Duodenal mucosa (tissue), 2 donors: Measurements from ENCODE around the gene TOP3A.

Experiments
- H3K27ac ChIP-seq: one replicate; pipeline ENCODE4 v1.7.0; 2013; ENCODE audit warnings: low read depth, low read length
- H3K27me3 ChIP-seq, 2 donors: one replicate each; pipeline ENCODE4 v1.7.0; 2013; ENCODE audit warnings: low read length in 2 of 2, control low read depth in 1 of 2; ENCODE audit not compliant: insufficient read depth in 2 of 2, control insufficient read depth in 1 of 2
- H3K36me3 ChIP-seq, 2 donors: one replicate each; pipeline ENCODE4 v1.7.0; 2013; ENCODE audit warnings: low read length in 2 of 2, control low read depth in 1 of 2; ENCODE audit not compliant: insufficient read depth in 2 of 2, control insufficient read depth in 1 of 2
- H3K4me1 ChIP-seq, 2 donors: one replicate each; pipeline ENCODE4 v1.7.0; 2013; ENCODE audit warnings: low read length in 2 of 2, control low read depth in 1 of 2; ENCODE audit not compliant: insufficient read depth in 2 of 2, control insufficient read depth in 1 of 2
- H3K4me3 ChIP-seq, 2 donors: one replicate each; pipeline ENCODE4 v1.7.0; 2013; ENCODE audit warnings: low read length in 2 of 2, low read depth in 1 of 2
- H3K9ac ChIP-seq, 2 donors: one replicate each; pipeline ENCODE4 v1.7.0; 2013; ENCODE audit warnings: low read length in 2 of 2, low read depth in 1 of 2
- H3K9me3 ChIP-seq, 2 donors: one replicate each; pipeline ENCODE4 v1.7.0; 2013; ENCODE audit warnings: low read length in 2 of 2, control low read depth in 1 of 2; ENCODE audit not compliant: control insufficient read depth in 1 of 2

Gene TOP3A

DNA sequence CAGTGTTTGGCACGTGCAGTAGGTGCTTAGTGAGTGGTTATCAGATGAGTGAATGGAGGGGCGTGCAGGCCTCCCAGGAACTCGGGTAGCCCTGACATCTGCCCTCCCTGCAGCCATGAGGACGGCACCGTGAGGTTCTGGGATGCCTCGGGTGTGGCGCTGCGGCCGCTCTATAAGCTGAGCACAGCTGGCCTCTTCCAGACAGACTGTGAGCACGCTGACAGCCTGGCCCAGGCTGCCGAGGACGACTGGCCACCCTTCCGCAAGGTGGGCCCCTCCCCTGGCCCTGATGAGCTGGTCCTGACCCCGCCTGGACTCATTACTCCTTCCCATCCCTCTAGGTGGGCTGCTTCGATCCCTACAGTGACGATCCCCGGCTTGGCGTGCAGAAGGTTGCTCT lies 78.3 kb downstream of the TOP3A start:
- peaks cover 0 to 17% of the 10 kb centered on the region in 2 donors for H3K4me1 ChIP-seq
- peaks cover 18 to 40% of the 10 kb centered on the region in 2 donors for H3K36me3 ChIP-seq
- no peak overlapping the region for H3K27ac ChIP-seq
- H3K27me3 ChIP-seq, result no peaks in the 10 kb centered on the region
- H3K4me3 ChIP-seq, result no peak overlapping the region
- no peak overlapping the region for H3K9ac ChIP-seq
- H3K9me3 ChIP-seq, result no peaks in the 10 kb centered on the region

DNA sequence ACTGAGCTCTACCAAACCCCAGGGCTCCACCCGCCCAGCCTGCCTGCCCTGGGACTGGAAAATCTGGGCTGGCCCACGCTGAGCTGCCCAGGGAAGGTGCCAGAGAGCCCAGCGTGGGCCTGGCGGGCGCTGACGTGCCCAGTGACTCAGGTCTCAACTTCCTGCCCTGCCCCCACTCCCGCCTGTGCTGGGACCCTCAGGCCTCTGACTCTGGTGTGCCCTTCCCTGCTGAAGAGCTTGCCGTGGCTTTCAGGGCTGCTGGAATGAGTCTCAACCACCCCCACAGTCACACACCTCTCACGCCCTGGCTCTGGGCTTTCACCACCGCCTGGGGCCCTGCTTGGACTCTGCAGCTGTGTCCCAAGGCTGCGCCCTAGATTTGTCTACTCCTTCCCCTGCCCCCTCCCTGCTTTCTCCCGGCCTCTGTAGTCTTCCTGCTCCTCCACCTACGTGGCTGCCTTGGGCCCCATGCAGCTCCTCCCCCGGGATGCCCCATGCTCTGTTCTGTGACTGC lies 79.0 kb downstream of the TOP3A start:
- peaks cover 11 to 40% of the 10 kb centered on the region in 2 donors for H3K36me3 ChIP-seq
- H3K4me1 ChIP-seq, result peaks cover 0 to 17% of the 10 kb centered on the region in 2 donors
- H3K9me3 ChIP-seq, result no peaks in the 10 kb centered on the region
- H3K4me3 ChIP-seq, result no peak overlapping the region
- H3K27me3 ChIP-seq, result no peaks in the 10 kb centered on the region
- no peak overlapping the region for H3K9ac ChIP-seq
- H3K27ac ChIP-seq, result peak overlapping the region; percentile 3

DNA sequence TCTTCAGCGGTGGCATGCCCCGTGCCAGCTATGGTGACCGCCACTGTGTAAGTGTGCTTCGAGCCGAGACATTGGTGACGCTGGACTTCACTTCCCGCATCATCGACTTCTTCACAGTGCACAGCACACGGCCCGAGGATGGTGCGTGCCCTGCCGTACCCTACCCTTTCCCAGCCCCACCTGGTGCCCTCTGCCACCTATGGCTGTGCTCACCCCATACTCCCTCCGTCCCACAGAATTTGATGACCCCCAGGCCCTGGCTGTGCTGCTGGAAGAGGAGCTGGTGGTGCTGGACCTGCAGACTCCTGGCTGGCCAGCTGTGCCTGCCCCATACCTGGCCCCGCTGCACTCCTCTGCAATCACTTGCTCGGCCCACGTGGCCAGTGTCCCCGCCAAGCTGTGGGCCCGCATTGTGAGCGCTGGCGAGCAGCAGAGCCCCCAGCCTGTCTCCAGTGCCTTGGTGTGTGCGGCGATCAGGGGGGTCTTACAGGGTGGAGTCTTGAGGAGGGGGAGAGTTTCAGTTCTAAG lies 79.9 kb downstream of the TOP3A start:
- H3K9ac ChIP-seq, result no peak overlapping the region
- H3K27me3 ChIP-seq, result no peaks in the 10 kb centered on the region
- H3K27ac ChIP-seq, result no peak overlapping the region
- no peaks in the 10 kb centered on the region for H3K9me3 ChIP-seq
- peaks cover 0 to 17% of the 10 kb centered on the region in 2 donors for H3K4me1 ChIP-seq
- no peak overlapping the region for H3K4me3 ChIP-seq
- peaks cover 11 to 40% of the 10 kb centered on the region in 2 donors for H3K36me3 ChIP-seq

DNA sequence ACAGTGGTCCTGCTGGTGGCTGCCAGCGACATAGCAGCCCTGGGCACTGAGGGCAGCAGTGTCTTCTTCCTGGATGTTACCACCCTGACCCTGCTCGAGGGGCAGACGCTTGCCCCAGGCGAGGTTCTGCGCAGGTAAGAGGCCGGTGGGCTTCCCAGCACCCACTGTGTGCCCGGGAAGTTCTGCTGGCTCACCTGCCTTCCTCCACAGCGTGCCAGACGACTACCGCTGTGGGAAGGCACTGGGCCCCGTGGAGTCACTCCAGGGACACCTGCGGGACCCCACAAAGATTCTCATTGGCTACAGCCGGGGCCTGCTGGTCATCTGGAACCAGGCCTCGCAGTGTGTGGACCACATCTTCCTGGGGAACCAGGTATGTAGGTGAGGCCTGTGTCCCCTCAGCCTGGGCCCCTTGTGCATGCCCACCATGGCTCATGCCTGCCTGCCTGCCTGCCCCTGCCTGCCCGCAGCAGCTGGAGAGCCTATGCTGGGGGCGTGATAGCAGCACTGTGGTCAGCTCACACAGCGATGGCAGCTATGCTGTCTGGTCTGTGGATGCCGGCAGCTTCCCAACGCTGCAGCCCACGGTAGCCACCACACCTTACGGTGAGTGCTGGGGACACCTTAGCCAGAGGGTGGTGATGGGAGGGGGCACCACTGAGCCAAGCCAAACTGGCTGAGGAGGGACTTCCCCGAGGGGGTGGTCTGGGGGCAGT lies 80.8 kb downstream of the TOP3A start:
- Histone ChIP-seq H3K27me3 (no peaks in the 10 kb centered on the region), H3K4me1 (peaks cover 0 to 17% of the 10 kb centered on the region in 2 donors), H3K4me3 (no peak overlapping the region), H3K9me3 (no peaks in the 10 kb centered on the region), H3K27ac (no peak overlapping the region), H3K36me3 (peaks cover 11 to 40% of the 10 kb centered on the region in 2 donors), H3K9ac (no peak overlapping the region)

DNA sequence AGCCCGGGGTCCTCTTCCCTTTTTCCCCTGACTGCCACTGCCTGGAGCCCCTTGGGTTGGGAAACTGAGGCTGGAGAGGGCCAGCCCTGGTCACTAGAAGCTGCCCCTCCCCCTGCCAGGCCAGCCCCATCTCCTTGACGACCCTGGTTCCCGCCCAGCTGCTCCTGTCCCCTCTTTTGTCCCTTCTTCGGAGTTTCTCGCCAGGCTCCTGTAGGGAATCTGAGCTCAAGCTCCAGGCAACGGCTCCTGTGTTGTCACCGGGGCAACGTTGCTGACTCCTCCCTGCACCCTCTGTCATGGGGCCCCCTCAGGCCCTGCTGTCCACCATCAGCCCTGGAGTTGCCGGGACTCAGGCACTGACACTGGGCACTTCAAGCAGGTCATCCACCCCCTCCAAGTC lies 83.6 kb downstream of the TOP3A start:
- Histone ChIP-seq H3K36me3 (peaks cover 10 to 25% of the 10 kb centered on the region in 2 donors), H3K27me3 (no peaks in the 10 kb centered on the region), H3K4me3 (no peak overlapping the region), H3K4me1 (peaks cover 7 to 20% of the 10 kb centered on the region in 2 donors), H3K27ac (no peak overlapping the region), H3K9me3 (no peaks in the 10 kb centered on the region), H3K9ac (no peak overlapping the region)

DNA sequence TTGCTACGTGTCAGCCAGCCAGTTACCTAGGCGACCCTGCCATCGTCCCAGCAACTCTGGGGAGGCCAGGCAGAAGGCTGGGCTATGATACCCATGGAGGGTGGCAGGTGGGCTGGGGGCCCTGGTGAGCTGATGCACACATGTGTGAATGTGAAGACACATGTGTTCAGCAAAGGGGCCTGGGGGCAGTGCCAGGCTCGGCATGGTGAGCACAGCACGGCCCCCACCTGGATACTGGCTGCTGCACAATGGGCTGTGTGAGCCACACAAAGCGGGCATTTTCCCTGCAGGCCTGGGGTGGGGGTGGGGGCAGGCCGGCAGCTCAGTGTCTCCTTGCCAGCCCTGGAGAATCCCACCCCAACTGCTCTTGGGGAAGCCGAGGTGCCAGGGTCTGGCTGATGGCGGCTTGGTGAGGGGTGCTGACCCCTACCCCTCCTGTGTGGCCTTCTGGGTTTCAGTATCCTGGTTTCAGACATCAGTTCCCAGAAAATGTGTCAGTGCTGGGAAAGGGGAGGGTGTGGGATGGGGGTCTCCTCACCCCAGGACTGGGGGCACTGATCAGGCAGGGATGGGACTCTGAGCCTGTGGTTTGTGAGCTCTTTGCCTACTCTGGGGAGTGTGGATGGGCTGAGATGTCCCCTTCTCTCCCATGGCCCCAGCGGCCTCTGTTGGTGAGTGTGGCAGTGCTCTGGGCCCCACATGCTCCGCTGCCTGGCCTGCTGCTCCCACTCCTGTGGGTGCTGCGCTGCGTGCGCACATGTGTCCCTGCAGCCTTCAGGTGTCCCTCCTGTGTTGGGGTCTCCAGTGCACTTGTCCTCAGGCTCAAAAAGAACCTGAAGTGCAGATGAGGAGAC lies 84.3 kb downstream of the TOP3A start:
- Histone ChIP-seq H3K4me1 (peaks cover 10 to 16% of the 10 kb centered on the region in 2 donors), H3K4me3 (no peak overlapping the region), H3K36me3 (peaks cover 7 to 19% of the 10 kb centered on the region in 2 donors), H3K9ac (no peak overlapping the region), H3K27ac (no peak overlapping the region), H3K27me3 (no peaks in the 10 kb centered on the region), H3K9me3 (no peaks in the 10 kb centered on the region)

DNA sequence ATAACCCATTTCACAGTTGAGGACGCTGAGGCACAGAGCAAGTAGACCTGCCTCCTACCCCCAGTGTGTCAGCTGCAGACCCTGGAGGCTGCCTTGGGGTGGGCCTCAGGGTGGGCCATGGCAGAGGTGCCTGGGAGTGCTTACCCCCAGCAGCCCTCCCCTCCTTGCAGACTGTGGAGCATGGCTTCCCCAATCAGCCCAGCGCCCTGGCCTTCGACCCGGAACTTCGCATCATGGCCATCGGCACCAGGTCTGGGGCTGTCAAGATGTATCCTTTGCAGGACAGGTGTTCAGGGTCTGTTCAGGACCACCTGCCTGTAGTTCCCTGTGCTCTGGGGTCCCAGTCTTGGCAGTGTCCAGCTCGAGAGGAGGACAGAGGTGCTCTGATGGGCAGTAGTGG lies 85.0 kb downstream of the TOP3A start:
- H3K4me3 ChIP-seq, result no peak overlapping the region
- H3K36me3 ChIP-seq, result peaks cover 7 to 11% of the 10 kb centered on the region in 2 donors
- peaks cover 9 to 14% of the 10 kb centered on the region in 2 donors for H3K4me1 ChIP-seq
- no peaks in the 10 kb centered on the region for H3K9me3 ChIP-seq
- no peaks in the 10 kb centered on the region for H3K27me3 ChIP-seq
- no peak overlapping the region for H3K27ac ChIP-seq
- no peak overlapping the region for H3K9ac ChIP-seq

DNA sequence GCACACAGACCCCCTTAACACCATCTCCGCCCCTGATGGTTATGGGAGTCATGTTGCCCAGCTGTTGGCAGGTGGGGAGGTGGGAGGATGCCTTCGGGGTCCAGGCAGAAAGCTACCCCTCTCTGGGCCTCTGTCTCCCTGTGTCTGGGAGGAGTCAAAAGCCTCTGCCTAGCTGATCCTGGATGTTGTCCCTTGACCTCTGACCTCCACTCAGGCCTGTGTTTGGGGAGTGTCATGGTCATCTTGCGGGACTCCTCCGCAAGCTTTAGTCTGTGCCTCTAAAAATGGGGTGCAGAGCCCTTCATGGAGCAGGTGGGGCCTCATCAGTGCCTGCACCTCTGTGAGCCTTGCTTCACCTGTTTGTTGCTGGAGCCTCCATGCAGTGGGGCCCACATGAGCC lies 85.5 kb downstream of the TOP3A start:
- Histone ChIP-seq H3K27ac (no peak overlapping the region), H3K4me3 (no peak overlapping the region)

DNA sequence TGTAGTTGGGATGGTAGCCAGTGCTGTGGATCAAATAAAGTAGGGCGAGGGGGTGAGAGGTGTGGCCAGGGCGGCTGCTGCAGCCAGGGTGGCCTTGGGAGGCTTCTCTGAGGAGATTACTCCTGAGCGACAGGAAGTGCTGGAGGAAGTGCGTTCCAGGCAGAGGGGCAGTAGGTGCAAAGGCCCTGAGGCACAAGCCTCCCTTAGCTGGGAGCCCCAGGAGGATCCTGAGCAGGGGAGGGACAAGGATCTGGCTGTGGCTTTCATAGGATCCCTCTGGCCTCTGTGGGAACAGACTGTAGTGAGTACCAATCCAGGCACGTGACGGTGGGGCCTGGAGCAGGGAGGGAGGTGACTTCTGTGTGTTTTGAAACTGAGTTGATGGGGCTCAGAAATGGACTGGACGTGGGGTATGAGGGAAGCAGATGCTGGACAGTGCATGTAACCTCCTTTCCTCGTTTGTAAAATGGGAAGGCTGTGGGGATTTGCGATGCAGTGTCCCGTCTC lies 86.6 kb downstream of the TOP3A start:
- no peaks in the 10 kb centered on the region for H3K9me3 ChIP-seq
- H3K4me3 ChIP-seq, result no peak overlapping the region
- no peaks in the 10 kb centered on the region for H3K36me3 ChIP-seq
- no peak overlapping the region for H3K27ac ChIP-seq
- H3K27me3 ChIP-seq, result no peaks in the 10 kb centered on the region
- H3K4me1 ChIP-seq, result peaks cover 8 to 15% of the 10 kb centered on the region in 2 donors
- H3K9ac ChIP-seq, result no peak overlapping the region

More for the DNA sequence above, 85.5 kb downstream of the TOP3A start:
- peaks cover 6 to 7% of the 10 kb centered on the region in 2 donors for H3K36me3 ChIP-seq
- H3K9me3 ChIP-seq, result no peaks in the 10 kb centered on the region
- no peak overlapping the region for H3K9ac ChIP-seq
- peaks cover 8 to 15% of the 10 kb centered on the region in 2 donors for H3K4me1 ChIP-seq
- H3K27me3 ChIP-seq, result no peaks in the 10 kb centered on the region

DNA sequence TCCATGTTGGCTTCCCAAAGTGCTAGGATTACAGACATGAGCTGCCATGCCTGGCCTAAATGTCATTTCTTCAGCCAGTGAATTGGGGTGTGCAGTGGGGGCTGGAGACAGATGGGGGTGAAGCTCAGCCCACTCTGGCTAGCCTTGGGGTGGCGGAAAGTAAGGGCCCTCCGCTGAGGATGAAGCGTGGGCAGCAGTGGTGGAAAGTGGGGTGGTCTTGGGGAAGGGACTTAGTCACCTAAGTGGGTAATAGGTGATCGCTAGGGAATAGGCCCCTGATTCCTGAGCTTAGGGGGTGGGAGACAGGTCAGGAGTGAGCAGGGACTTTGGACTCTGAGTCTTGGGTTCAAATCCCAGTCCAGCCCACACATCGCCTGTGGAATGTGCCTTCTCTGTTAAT lies 87.2 kb downstream of the TOP3A start:
- Histone ChIP-seq H3K4me1 (peaks cover 8 to 15% of the 10 kb centered on the region in 2 donors), H3K4me3 (no peak overlapping the region), H3K36me3 (no peaks in the 10 kb centered on the region), H3K27ac (no peak overlapping the region), H3K9me3 (no peaks in the 10 kb centered on the region), H3K27me3 (no peaks in the 10 kb centered on the region), H3K9ac (no peak overlapping the region)
